ENCODE data around the gene MVB12B. TPM values are rescaled to one million over a fixed set of nuclear protein-coding genes. Genes with fewer than 3 reads are reported as not detected.

MVB12B gene
- total RNA-seq, 2 donors from 2014 or later, result 18.6 to 19.7 TPM

DNA sequence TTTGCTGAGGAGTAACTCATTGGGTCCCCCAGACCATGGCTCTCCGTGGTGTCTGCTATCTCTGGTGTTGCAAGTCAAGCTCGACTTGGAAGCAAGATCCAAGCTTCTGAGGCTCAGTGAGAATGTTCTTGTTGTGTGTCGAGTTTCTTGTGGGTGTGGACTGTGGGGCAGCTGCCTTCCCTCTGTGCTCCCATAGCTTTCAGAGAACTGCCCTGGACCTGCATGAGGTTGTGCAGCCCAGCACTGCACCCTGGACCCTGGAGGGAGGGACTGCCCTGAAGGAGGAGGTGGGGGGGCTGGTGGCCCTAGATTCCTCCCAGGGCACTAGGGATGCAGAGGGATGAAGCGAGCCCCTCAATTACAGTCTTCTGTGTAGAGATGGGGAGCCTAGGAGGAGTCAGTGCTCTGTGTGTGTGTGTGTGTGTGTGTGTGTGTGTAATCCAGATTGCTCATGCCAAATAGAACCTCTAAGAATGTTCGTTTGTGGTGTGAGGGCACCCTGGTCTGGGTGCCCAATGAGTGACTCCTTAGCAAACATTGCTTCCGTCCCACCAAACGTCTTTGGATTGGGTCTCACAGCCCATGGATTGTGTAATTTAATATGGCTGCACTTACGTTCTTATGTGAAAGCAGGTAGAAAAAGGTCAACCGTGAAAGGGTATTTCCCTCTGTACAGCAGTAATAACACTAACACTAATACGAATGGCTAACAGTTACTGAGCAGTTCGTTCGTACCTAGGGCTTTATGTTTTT lies 143.8 kb downstream of the MVB12B start:
- Histone ChIP-seq H3K27me3 (ENCODE audit: control insufficient read depth, insufficient read depth, low read length, poor library complexity, severe bottlenecking) (no peaks in the 10 kb centered on the region), H3K36me3 (ENCODE audit: control insufficient read depth, insufficient read depth, low read length) (no peaks in the 10 kb centered on the region), H3K9ac (ENCODE audit: extremely low read depth, low read length, poor library complexity, severe bottlenecking) (no peak overlapping the region), H3K4me1 (ENCODE audit: control insufficient read depth, insufficient read depth, low read length) (peaks cover 6% of the 10 kb centered on the region), H3K9me3 (ENCODE audit: control insufficient read depth, low read length) (no peaks in the 10 kb centered on the region), H3K27ac (ENCODE audit: low read depth, low read length) (no peak overlapping the region), H3K4me3 (ENCODE audit: low read length) (no peak overlapping the region)
- Mint-ChIP-seq H3K4me1 (peaks cover 22% of the 10 kb centered on the region), H3K27me3 (ENCODE audit: insufficient read depth) (no peaks in the 10 kb centered on the region), H3K36me3 (ENCODE audit: low read depth) (peaks cover 8% of the 10 kb centered on the region), H3K27ac (no peak overlapping the region), H3K9me3 (no peaks in the 10 kb centered on the region), H3K4me3 (no peak overlapping the region)
- no peak for DNase-seq
- WGBS, 2 experiments (ENCODE audit: insufficient coverage in 1 of 2, insufficient read length in 1 of 2), result 97 to 99% methylated on average over 7 to 12 of the region's 12 CpGs
- TF ChIP-seq, protein P1, sequence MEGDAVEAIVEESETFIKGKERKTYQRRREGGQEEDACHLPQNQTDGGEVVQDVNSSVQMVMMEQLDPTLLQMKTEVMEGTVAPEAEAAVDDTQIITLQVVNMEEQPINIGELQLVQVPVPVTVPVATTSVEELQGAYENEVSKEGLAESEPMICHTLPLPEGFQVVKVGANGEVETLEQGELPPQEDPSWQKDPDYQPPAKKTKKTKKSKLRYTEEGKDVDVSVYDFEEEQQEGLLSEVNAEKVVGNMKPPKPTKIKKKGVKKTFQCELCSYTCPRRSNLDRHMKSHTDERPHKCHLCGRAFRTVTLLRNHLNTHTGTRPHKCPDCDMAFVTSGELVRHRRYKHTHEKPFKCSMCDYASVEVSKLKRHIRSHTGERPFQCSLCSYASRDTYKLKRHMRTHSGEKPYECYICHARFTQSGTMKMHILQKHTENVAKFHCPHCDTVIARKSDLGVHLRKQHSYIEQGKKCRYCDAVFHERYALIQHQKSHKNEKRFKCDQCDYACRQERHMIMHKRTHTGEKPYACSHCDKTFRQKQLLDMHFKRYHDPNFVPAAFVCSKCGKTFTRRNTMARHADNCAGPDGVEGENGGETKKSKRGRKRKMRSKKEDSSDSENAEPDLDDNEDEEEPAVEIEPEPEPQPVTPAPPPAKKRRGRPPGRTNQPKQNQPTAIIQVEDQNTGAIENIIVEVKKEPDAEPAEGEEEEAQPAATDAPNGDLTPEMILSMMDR (conservative IDR thresholded peaks at IDR 0.05), result no peak

DNA sequence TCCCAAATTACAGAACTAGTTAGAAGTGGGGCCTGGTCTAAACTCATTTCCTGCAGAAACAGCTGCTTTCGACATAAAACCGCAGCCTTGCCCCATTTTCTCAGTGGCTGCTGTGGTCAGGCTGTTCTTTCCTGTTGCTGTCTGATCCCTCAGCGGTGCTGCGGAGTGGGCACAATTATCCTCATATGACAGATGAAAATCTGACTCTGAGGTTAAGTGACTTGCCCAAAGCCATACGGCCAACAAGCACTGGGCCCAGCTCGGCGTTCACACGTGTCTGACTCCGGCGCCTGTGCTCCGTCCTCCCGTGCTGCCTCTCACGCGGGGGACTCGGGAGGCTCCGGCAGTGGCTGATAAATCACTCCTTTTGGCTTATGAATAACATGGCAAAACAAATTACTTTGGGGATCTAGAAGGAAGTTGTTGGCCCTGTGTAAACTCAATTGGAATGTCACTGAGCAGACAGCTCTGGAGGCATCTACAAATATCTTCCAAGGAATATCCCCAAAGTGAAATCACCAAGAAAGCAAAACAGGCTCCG lies 144.5 kb downstream of the MVB12B start:
- Mint-ChIP-seq H3K36me3 (ENCODE audit: low read depth) (peaks cover 12% of the 10 kb centered on the region), H3K27me3 (ENCODE audit: insufficient read depth) (no peaks in the 10 kb centered on the region), H3K4me3 (no peak overlapping the region), H3K27ac (peak overlapping the region; percentile 20), H3K4me1 (peaks cover 22% of the 10 kb centered on the region), H3K9me3 (no peaks in the 10 kb centered on the region)
- no peak overlapping the region for H3K4me3 ChIP-seq (ENCODE audit: low read length)
- H3K36me3 ChIP-seq (ENCODE audit: control insufficient read depth, insufficient read depth, low read length), result no peaks in the 10 kb centered on the region
- peaks cover 6% of the 10 kb centered on the region for H3K4me1 ChIP-seq (ENCODE audit: control insufficient read depth, insufficient read depth, low read length)
- H3K27ac ChIP-seq (ENCODE audit: low read depth, low read length), result no peak overlapping the region
- no peak overlapping the region for H3K9ac ChIP-seq (ENCODE audit: extremely low read depth, low read length, poor library complexity, severe bottlenecking)
- no peaks in the 10 kb centered on the region for H3K27me3 ChIP-seq (ENCODE audit: control insufficient read depth, insufficient read depth, low read length, poor library complexity, severe bottlenecking)
- no peaks in the 10 kb centered on the region for H3K9me3 ChIP-seq (ENCODE audit: control insufficient read depth, low read length)
- TF ChIP-seq, protein P1 (conservative IDR thresholded peaks at IDR 0.05), result no peak
- WGBS, 2 experiments (ENCODE audit: insufficient coverage in 1 of 2, insufficient read length in 1 of 2), result 86 to 88% methylated on average over 15 to 17 of the region's 17 CpGs
- DNase-seq, result no peak

DNA sequence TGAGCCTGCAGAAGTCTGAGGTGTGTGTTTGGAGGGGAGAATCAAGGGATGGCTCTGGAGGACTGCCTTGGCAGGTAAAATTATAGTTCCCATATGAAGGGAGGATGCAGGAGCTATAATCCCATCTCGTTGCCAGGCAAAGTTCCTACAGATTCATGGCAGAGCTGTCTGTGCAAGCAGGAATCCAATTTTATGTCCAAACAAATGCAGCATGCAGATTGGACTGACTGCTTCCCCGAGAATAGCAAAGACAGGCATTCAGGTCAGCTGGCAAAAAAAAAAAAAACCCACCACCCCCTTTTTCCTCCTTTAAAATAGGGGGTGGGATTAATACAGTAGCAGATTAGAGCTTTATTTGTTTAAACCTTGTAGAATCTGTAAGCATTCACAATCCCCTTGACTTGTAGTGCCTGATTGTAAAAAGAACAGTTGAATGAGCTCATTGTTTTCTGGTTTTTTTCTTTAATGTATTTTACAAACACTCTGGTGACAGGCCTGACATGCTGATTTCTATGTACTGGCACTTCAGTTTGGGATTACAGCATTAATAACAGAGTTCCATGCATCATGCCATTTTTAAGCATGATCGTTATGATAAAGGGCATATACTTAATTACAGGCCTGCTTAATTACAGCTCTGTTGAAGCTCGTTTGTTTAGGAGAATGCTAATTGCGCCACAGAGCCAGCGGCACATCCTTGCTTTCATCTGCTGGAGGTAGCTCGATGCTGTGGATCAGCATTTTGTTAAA lies 145.7 kb downstream of the MVB12B start:
- H3K4me1 Mint-ChIP-seq, result peaks cover 22% of the 10 kb centered on the region
- no peaks in the 10 kb centered on the region for H3K9me3 Mint-ChIP-seq
- no peaks in the 10 kb centered on the region for H3K9me3 ChIP-seq (ENCODE audit: control insufficient read depth, low read length)
- DNase-seq, result no peak
- no peaks in the 10 kb centered on the region for H3K27me3 ChIP-seq (ENCODE audit: control insufficient read depth, insufficient read depth, low read length, poor library complexity, severe bottlenecking)
- H3K9ac ChIP-seq (ENCODE audit: extremely low read depth, low read length, poor library complexity, severe bottlenecking), result no peak overlapping the region
- WGBS, 2 experiments (ENCODE audit: insufficient coverage in 1 of 2, insufficient read length in 1 of 2), result 92 to 93% methylated on average over 6 to 7 of the region's 7 CpGs
- H3K36me3 ChIP-seq (ENCODE audit: control insufficient read depth, insufficient read depth, low read length), result no peaks in the 10 kb centered on the region
- H3K27ac Mint-ChIP-seq, result no peak overlapping the region
- no peaks in the 10 kb centered on the region for H3K27me3 Mint-ChIP-seq (ENCODE audit: insufficient read depth)
- peaks cover 12% of the 10 kb centered on the region for H3K36me3 Mint-ChIP-seq (ENCODE audit: low read depth)
- no peak overlapping the region for H3K27ac ChIP-seq (ENCODE audit: low read depth, low read length)
- no peak overlapping the region for H3K4me3 Mint-ChIP-seq
- no peak overlapping the region for H3K4me3 ChIP-seq (ENCODE audit: low read length)
- peaks cover 6% of the 10 kb centered on the region for H3K4me1 ChIP-seq (ENCODE audit: control insufficient read depth, insufficient read depth, low read length)
- TF ChIP-seq, protein P1 (conservative IDR thresholded peaks at IDR 0.05), result no peak

All from endodermal cell (in vitro differentiated cells).